Pancreas (tissue), 10 donors: ENCODE results near the gene CAMKMT. TPM values are rescaled to one million over a fixed set of nuclear protein-coding genes. Genes with fewer than 3 reads are reported as not detected.

Source experiments
- ATAC-seq, 4 donors: fragments of 200-7000 bp; cut with Tn5 transposase; one replicate each; pipeline versions ENCODE4 v1.8.0 to v1.9.1; 2020; ENCODE audit warnings: mild to moderate bottlenecking in 4 of 4, moderate library complexity in 4 of 4
- DNase-seq, 6 donors: peaks; one replicate each; pipeline ENCODE4 v3.0.0-alpha.2; 2020
- FAIRE-seq: peaks from 2 replicates; lab custom pipeline; 2012; peaks lifted over from hg19 to GRCh38; lab: Jason Lieb, UNC
- H3K27ac ChIP-seq, 4 donors: fragments of 200-600 bp; sonication (generic); 1 replicate in 3 of 4; 2 replicates in 1 of 4; pipeline versions ENCODE4 v1.5.0 to v1.8.0; 2020
- H3K27me3 ChIP-seq, 4 donors: fragments of 200-600 bp; one replicate each; pipeline ENCODE4 v1.8.0; 2021
- H3K36me3 ChIP-seq, 3 donors: fragments of 200-600 bp; sonication (generic) in 1 of 3; one replicate each; pipeline versions ENCODE4 v1.5.0 to v1.8.0; 2020 to 2021
- H3K4me1 ChIP-seq, 3 donors: fragments of 200-600 bp; one replicate each; pipeline ENCODE4 v1.8.0; 2021
- H3K4me3 ChIP-seq, 4 donors: fragments of 200-600 bp; sonication (generic) in 2 of 4; one replicate each; pipeline versions ENCODE4 v1.5.0 to v1.8.0; 2020 to 2021
- H3K9me3 ChIP-seq, 4 donors: fragments of 200-600 bp; one replicate each; pipeline ENCODE4 v1.8.0; 2021
- WGBS, 2 donors: extraction: QIAGEN DNeasy Blood & Tissue Kit; methylation state at CpG; one replicate each; pipeline ENCODE4 v1.1.7; 2013; 5-methylcytosine and 5-hydroxymethylcytosine counted together
- intact Hi-C, 3 donors: fragments of 100-400 bp; cut with DNase I; formaldehyde crosslinking; loops; one replicate each; pipeline versions ENCODE4 v1.11.1 to v1.14.2; 2022
- polyA plus RNA-seq, 2 donors: library from polyadenylated mRNA; stranded (reverse); fragments of 200-250 nt; gene quantifications; one replicate each; pipeline ENCODE4 v1.2.3, GENCODE V29; 2013
- total RNA-seq, 6 donors: library from RNA; stranded (reverse); fragmentation: NEBNext Ultra II Directional in 4 of 6; extraction: Animal tissue kit (Norgen Biotek cat#: 25700) in 4 of 6; gene quantifications; one replicate each; pipeline versions ENCODE4 v1.2.1 to v1.2.4, GENCODE V29; 2021 to 2023
- TF ChIP-seq, protein P1 (sequence below), 4 donors: fragments of 200-600 bp; sonication (generic) in 3 of 4; IDR thresholded peaks; one replicate each; pipeline versions ENCODE4 v1.5.0 to v1.8.0; 2021; ENCODE audit warnings: antibody characterized with exemption in 4 of 4
- donor health status: healthy with polysubstance abuse.
- donor health status: DM: no; HTN: no; CAD: no; lungs with moderate emphysema.
- donor health status: DM: no; HTN: no; CAD: no.
- donor health status: control.
- donor health status: control.
- donor health status: Bipolar disorder and iron deficiency.
- donor health status: DM: yes; HTN: yes; CAD: no.
- donor health status: DM: no; HTN: no; CAD: no.
- donor health status: DM: no; HTN: no; CAD: no.
- donor health status: DM: yes; HTN: yes; CAD: no.

The CAMKMT gene
- total and polyA plus RNA-seq, 8 donors: 4.6 to 11.9 (median 8.3) TPM

DNA sequence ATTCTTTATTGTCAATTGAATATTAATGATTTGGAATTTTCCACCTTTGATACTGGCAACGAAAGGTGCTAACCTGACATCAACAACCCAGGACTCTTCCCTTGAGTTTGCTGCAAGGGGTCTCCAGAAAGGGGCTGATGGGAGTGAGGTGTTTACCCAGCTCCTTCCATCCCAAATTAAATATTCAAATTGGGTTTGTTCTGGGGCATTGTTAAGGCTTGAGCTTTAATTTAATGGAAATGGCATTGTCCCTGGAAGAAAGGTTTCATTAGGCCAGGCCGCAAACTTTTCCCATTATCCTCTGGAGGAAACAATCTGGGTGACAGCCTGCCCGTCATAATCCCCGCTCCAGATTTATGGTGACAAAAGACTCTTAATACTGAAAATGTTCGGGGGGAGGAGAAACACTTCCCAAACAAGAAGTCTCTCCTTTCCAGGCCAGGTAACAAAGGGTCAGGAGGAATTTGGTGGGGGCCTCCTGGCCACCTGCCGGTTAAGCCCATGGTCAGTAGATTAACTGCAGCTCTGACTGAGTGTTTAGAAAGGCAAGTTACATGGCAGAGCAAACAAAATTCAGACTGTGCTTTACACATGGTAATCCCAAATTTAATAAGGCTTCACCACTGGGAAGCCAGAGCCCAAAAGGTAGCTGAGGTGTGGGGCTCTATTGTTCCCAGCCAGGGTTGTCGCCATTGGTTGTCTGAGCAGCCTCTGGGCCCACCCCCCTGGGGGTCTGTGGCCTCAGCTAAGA is 428.4 kb downstream of the CAMKMT start:
- TF ChIP-seq, protein P1, sequence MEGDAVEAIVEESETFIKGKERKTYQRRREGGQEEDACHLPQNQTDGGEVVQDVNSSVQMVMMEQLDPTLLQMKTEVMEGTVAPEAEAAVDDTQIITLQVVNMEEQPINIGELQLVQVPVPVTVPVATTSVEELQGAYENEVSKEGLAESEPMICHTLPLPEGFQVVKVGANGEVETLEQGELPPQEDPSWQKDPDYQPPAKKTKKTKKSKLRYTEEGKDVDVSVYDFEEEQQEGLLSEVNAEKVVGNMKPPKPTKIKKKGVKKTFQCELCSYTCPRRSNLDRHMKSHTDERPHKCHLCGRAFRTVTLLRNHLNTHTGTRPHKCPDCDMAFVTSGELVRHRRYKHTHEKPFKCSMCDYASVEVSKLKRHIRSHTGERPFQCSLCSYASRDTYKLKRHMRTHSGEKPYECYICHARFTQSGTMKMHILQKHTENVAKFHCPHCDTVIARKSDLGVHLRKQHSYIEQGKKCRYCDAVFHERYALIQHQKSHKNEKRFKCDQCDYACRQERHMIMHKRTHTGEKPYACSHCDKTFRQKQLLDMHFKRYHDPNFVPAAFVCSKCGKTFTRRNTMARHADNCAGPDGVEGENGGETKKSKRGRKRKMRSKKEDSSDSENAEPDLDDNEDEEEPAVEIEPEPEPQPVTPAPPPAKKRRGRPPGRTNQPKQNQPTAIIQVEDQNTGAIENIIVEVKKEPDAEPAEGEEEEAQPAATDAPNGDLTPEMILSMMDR (IDR thresholded peaks at IDR 0.05): no peak
- FAIRE-seq (no peak), ATAC-seq (no peak), DNase-seq (no peak)
- Histone ChIP-seq H3K27ac (no peak overlapping the region), H3K36me3 (no peaks in the 10 kb centered on the region), H3K4me3 (no peak overlapping the region), H3K4me1 (no peaks in the 10 kb centered on the region), H3K9me3 (no peaks in the 10 kb centered on the region), H3K27me3 (no peaks in the 10 kb centered on the region)
- WGBS, 2 donors: 69 to 73% methylated on average over 7 of the region's 7 CpGs
- intact Hi-C loops: no loop called here

DNA sequence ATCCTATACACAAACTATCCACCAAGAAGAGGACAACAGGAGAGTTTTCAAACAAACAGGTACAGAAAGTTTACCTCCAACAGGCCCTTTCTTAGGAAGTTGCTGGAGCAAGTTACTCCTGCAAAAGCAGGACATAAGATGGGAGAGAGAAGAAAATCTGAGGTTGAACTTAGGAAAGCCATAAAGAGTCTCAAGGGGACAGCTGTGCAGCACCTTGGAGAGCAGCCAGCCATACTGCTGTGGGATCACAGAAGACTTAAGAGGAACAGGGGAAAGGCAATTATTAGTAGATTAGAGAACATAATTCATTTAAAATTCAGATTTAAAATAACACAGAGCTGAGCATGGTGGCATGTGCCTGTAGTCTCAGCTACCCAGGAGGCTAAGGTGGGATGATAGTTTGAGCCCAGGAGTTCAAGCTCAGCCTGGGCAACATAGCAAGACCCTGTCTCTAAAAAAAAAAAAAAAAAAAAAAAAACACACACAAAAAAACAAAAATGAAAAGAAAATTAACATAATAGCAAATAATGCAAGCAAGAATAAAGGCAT is 431.6 kb downstream of the CAMKMT start:
- no peaks in the 10 kb centered on the region for H3K4me1 ChIP-seq
- TF ChIP-seq, protein P1 (IDR thresholded peaks at IDR 0.05): no peak
- H3K4me3 ChIP-seq: no peak overlapping the region
- H3K9me3 ChIP-seq: no peaks in the 10 kb centered on the region
- FAIRE-seq: no peak
- ATAC-seq: no peak
- H3K27me3 ChIP-seq: no peaks in the 10 kb centered on the region
- DNase-seq: no peak
- no peaks in the 10 kb centered on the region for H3K36me3 ChIP-seq
- intact Hi-C loops: no loop called here
- H3K27ac ChIP-seq: no peak overlapping the region

DNA sequence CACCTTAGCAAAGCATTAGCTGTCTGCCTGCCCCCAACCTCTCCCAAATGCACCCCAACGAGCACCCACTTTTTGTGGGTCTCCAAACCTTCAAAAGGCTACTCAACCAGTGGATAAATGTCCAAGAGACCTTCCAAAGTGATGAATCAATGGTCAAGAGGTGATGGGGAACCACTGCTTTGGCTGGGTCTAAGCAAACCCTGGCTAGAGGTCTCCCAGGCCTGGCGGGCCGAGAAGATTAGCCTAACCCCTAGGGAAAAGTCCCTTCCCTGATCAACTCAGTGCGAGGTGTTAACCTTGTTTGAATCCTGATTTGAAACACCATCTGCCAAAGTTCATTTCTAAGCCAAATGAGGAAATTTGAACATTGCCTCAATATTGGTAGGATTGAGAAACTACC is 435.0 kb downstream of the CAMKMT start:
- Histone ChIP-seq H3K27ac (no peak overlapping the region), H3K4me3 (no peak overlapping the region), H3K4me1 (no peaks in the 10 kb centered on the region), H3K9me3 (no peaks in the 10 kb centered on the region), H3K36me3 (no peaks in the 10 kb centered on the region), H3K27me3 (peaks cover 0 to 11% (median 6%) of the 10 kb centered on the region in 4 donors)
- ATAC-seq (no peak), FAIRE-seq (no peak), DNase-seq (no peak)
- WGBS, 2 donors: 57 to 61% methylated on average over 4 of the region's 4 CpGs
- TF ChIP-seq, protein P1 (IDR thresholded peaks at IDR 0.05): no peak
- intact Hi-C loops: no loop called here

DNA sequence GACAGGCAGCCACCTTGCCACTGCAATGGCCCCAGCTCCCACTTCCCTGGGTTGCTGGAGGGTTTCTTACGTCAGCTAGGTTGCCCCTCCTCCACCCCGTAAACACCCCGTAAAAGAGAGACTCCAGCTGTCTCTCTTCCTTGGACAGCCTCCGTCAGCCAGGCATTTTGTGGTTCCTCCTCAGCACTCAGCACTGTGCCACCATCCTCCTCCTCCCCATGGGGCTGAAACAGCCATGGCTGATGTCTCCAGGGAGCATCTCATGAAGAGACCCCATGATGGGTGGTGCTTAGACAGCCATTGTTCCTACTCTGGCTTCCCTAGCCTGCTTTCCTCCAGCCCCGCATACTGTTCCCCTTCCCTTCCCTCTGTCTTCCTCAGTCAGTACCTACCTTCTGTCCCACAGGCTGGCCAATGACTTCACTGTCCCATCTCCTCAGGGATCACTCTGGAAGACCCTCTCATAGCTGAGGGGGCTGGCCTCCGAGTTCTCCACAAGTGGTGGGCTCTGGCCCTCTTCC is 436.5 kb downstream of the CAMKMT start:
- H3K36me3 ChIP-seq: no peaks in the 10 kb centered on the region
- no peak overlapping the region for H3K4me3 ChIP-seq
- no peak overlapping the region for H3K27ac ChIP-seq
- H3K9me3 ChIP-seq: no peaks in the 10 kb centered on the region
- FAIRE-seq (no peak), ATAC-seq (no peak), DNase-seq (no peak)
- TF ChIP-seq, protein P1 (IDR thresholded peaks at IDR 0.05): no peak
- intact Hi-C loops: no loop called here
- H3K4me1 ChIP-seq: peaks cover 0 to 4% (median 0%) of the 10 kb centered on the region in 3 donors
- H3K27me3 ChIP-seq: peaks cover 0 to 17% (median 8%) of the 10 kb centered on the region in 4 donors
- WGBS, 2 donors: 69 to 88% methylated on average over 6 of the region's 6 CpGs

DNA sequence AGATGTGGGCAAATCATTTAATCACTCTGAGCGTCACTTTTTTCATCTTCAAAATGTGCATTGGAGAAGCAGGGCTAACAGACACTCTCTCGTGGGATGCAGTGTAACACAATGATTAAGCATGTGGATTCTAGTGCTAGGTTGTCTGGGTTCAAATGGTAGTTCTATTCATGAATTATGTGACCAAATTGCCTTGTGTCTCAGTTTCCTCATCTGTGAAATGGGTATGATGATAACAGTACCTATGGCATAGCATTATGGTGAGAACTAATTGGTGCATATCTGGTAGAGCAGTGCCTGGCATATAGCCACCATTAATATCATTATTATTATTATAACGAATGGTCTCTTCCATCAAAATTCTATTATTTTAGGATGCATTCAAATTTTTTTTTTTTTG is 437.4 kb downstream of the CAMKMT start:
- 76 to 87% methylated on average over 3 of the region's 3 CpGs for WGBS, 2 donors
- FAIRE-seq (no peak), ATAC-seq (no peak), DNase-seq (no peak)
- TF ChIP-seq, protein P1 (IDR thresholded peaks at IDR 0.05): no peak
- H3K4me1 ChIP-seq: peaks cover 0 to 4% (median 0%) of the 10 kb centered on the region in 3 donors
- no peaks in the 10 kb centered on the region for H3K9me3 ChIP-seq
- intact Hi-C loops: no loop called here
- H3K36me3 ChIP-seq: no peaks in the 10 kb centered on the region
- H3K4me3 ChIP-seq: no peak overlapping the region
- H3K27me3 ChIP-seq: peaks cover 0 to 17% (median 8%) of the 10 kb centered on the region in 4 donors
- no peak overlapping the region for H3K27ac ChIP-seq
